ENCODE results near the gene DDN.

DDN gene

GRCh38 chr12:48980389-48980952 is 18.7 kb downstream of the DDN start:
- H3K4me1 ChIP-seq (ENCODE audit: insufficient read depth, insufficient read length) = peaks cover 28% of the 10 kb centered on the region
- peak; percentile 76 for TF ChIP-seq SUZ12 (IDR thresholded peaks at IDR 0.05; ENCODE audit: extremely low read depth, insufficient read depth, insufficient read length)
- no peak for TF ChIP-seq YY1 (IDR thresholded peaks at IDR 0.05; ENCODE audit: insufficient read depth, insufficient read length)
- peak overlapping the region; percentile 43 for H3K4me3 ChIP-seq (ENCODE audit: insufficient read length, low read depth)
- H3K36me3 ChIP-seq (ENCODE audit: insufficient read depth, insufficient read length, low read length) = no peaks in the 10 kb centered on the region
- peaks cover 16% of the 10 kb centered on the region; the same call in 1 of the 2 replicates for H3K9me3 ChIP-seq (ENCODE audit: insufficient read depth, low read length)
- peak overlapping the region; percentile 74 for H3K9ac ChIP-seq (ENCODE audit: insufficient read length, low read depth)
- peaks cover 86% of the 10 kb centered on the region for H3K27me3 ChIP-seq (ENCODE audit: insufficient read depth, insufficient read length)
- no peak for DNase-seq (ENCODE audit: low read depth, low spot score)

- Histone ChIP-seq H3K4me3 (ENCODE audit: insufficient read length, low read depth) (peak overlapping the region; percentile 43), H3K9ac (ENCODE audit: insufficient read length, low read depth) (peak overlapping the region; percentile 74), H3K36me3 (ENCODE audit: insufficient read depth, insufficient read length, low read length) (no peaks in the 10 kb centered on the region), H3K9me3 (ENCODE audit: insufficient read depth, low read length) (peaks cover 16% of the 10 kb centered on the region; the same call in 1 of the 2 replicates), H3K4me1 (ENCODE audit: insufficient read depth, insufficient read length) (peaks cover 24% of the 10 kb centered on the region), H3K27me3 (ENCODE audit: insufficient read depth, insufficient read length) (peaks cover 80% of the 10 kb centered on the region)
- TF ChIP-seq YY1 (IDR thresholded peaks at IDR 0.05; ENCODE audit: insufficient read depth, insufficient read length) (no peak), SUZ12 (IDR thresholded peaks at IDR 0.05; ENCODE audit: extremely low read depth, insufficient read depth, insufficient read length) (peak; percentile 80)
- no peak for DNase-seq (ENCODE audit: low read depth, low spot score)
These were observed 19.4 kb downstream of the DDN start for GRCh38 chr12:48979602-48980388.

- TF ChIP-seq ZNF274 (IDR thresholded peaks at IDR 0.05; ENCODE audit: low read depth, low read length) (no peak), SUZ12 (IDR thresholded peaks at IDR 0.05; ENCODE audit: extremely low read depth, insufficient read depth, insufficient read length) (peak; percentile 98)
These were observed 20.2 kb downstream of the DDN start for GRCh38 chr12:48978741-48979601.

GRCh38 chr12:48978291-48978740 is 20.9 kb downstream of the DDN start, which contains the start of gene WNT1:
Gene WNT1 (plus strand): TSS chr12:48978322. CDS start chr12:48978651, 329 bp downstream.
- Histone ChIP-seq H3K27me3 (ENCODE audit: insufficient read depth, insufficient read length) (peaks cover 73% of the 10 kb centered on the region), H3K36me3 (ENCODE audit: insufficient read depth, insufficient read length, low read length) (no peaks in the 10 kb centered on the region), H3K4me1 (ENCODE audit: insufficient read depth, insufficient read length) (peaks cover 24% of the 10 kb centered on the region), H3K4me3 (ENCODE audit: insufficient read length, low read depth) (peak within 1 kb of the TSS; percentile 43), H3K9me3 (ENCODE audit: insufficient read depth, low read length) (peaks cover 16% of the 10 kb centered on the region; the same call in 1 of the 2 replicates), H3K9ac (ENCODE audit: insufficient read length, low read depth) (peak within 1 kb of the TSS; percentile 81)
- no peak for DNase-seq (ENCODE audit: low read depth, low spot score)
- TF ChIP-seq ZNF274 (IDR thresholded peaks at IDR 0.05; ENCODE audit: low read depth, low read length) = no peak
- no peak for TF ChIP-seq SUZ12 (IDR thresholded peaks at IDR 0.05; ENCODE audit: extremely low read depth, insufficient read depth, insufficient read length)
- no peak for TF ChIP-seq YY1 (IDR thresholded peaks at IDR 0.05; ENCODE audit: insufficient read depth, insufficient read length)

More at GRCh38 chr12:48978741-48979601, 20.2 kb downstream of the DDN start:
- Histone ChIP-seq H3K36me3 (ENCODE audit: insufficient read depth, insufficient read length, low read length) (no peaks in the 10 kb centered on the region), H3K4me3 (ENCODE audit: insufficient read length, low read depth) (peak overlapping the region; percentile 43), H3K9me3 (ENCODE audit: insufficient read depth, low read length) (peaks cover 16% of the 10 kb centered on the region; the same call in 1 of the 2 replicates), H3K27me3 (ENCODE audit: insufficient read depth, insufficient read length) (peaks cover 75% of the 10 kb centered on the region), H3K4me1 (ENCODE audit: insufficient read depth, insufficient read length) (peaks cover 24% of the 10 kb centered on the region), H3K9ac (ENCODE audit: insufficient read length, low read depth) (peak overlapping the region; percentile 81)
- DNase-seq (ENCODE audit: low read depth, low spot score) = no peak

DNA sequence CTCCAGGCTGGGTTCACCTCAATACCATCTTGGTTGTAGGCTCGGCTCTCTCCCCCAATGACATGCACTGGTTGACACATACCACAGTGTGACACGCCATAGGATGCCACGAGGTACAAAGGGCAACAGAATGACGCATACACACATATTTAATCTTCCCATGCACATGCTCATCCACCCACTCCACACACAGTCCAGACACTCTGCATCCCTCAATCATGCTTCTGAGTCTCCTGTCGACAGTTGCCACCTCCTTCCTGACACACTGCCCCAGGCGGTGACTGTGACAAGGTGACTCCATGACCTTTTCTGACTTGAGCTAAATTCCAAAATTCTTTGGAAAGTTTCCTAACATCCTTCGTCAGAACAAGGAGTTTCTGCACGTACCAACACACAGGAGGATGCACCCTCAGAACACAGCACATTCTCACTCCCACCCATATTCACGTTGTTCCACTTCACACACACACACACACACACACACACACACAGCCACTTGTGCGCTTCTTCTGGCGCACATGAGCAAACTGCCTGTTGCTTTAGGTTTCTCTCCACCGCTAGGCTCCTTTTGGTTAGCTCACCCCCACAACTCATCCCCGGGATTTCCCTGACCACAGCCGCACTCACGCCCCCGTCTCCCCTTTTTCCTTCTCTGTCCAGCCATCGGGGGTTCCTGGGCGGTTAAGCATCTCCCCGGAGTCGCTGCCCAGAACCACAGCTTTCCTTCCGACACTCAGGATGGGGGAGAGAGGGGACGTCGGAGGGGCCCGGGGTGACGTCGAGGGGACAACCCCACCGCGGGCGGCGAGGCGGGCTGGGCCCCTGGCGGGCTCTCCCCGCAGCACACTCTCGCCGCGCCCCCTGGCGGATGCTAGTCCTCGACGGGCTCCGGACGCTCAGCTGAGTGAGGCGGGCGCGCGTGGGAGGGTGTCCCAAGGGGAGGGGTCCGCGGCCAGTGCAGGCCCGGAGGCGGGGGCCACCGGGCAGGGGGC is 21.6 kb downstream of the DDN start:
- Histone ChIP-seq H3K27me3 (ENCODE audit: insufficient read depth, insufficient read length) (peaks cover 75% of the 10 kb centered on the region), H3K9ac (ENCODE audit: insufficient read length, low read depth) (peak overlapping the region; percentile 6)

More for the DNA sequence above, 21.6 kb downstream of the DDN start:
- peaks cover 16% of the 10 kb centered on the region; the same call in 1 of the 2 replicates for H3K9me3 ChIP-seq (ENCODE audit: insufficient read depth, low read length)
- TF ChIP-seq SUZ12 (IDR thresholded peaks at IDR 0.05; ENCODE audit: extremely low read depth, insufficient read depth, insufficient read length) (no peak), ZNF274 (IDR thresholded peaks at IDR 0.05; ENCODE audit: low read depth, low read length) (no peak), YY1 (IDR thresholded peaks at IDR 0.05; ENCODE audit: insufficient read depth, insufficient read length) (no peak)
- H3K4me3 ChIP-seq (ENCODE audit: insufficient read length, low read depth) = peak overlapping the region; percentile 43
- no peak for DNase-seq (ENCODE audit: low read depth, low spot score)
- no peaks in the 10 kb centered on the region for H3K36me3 ChIP-seq (ENCODE audit: insufficient read depth, insufficient read length, low read length)
- peaks cover 24% of the 10 kb centered on the region for H3K4me1 ChIP-seq (ENCODE audit: insufficient read depth, insufficient read length)

All from NT2/D1 (cell line).